GM13976 (cell line): ENCODE measurements around the gene MAPK8IP3.

Source experiments
- DNase-seq: peaks from one replicate; pipeline ENCODE4 v3.0.0; 2012; ENCODE audit warnings: low spot score
- in situ Hi-C: fragments of 300-500 bp; cut with MboI; formaldehyde crosslinking; loops from one replicate; pipeline ENCODE4 v1.12.0; 2022; ENCODE audit warnings: low sequenced_read_pairs, mixed read lengths, inconsistent platforms; ENCODE audit not compliant: unreplicated experiment
- TF ChIP-seq, protein P1 (sequence below): IDR thresholded peaks from 2 replicates; pipeline ENCODE4 v1.5.1; 2012; ENCODE audit warnings: borderline replicate concordance, mild to moderate bottlenecking; ENCODE audit not compliant: insufficient read depth; ENCODE audit errors: extremely low read depth, missing control alignments, control extremely low read depth

MAPK8IP3 gene

DNA sequence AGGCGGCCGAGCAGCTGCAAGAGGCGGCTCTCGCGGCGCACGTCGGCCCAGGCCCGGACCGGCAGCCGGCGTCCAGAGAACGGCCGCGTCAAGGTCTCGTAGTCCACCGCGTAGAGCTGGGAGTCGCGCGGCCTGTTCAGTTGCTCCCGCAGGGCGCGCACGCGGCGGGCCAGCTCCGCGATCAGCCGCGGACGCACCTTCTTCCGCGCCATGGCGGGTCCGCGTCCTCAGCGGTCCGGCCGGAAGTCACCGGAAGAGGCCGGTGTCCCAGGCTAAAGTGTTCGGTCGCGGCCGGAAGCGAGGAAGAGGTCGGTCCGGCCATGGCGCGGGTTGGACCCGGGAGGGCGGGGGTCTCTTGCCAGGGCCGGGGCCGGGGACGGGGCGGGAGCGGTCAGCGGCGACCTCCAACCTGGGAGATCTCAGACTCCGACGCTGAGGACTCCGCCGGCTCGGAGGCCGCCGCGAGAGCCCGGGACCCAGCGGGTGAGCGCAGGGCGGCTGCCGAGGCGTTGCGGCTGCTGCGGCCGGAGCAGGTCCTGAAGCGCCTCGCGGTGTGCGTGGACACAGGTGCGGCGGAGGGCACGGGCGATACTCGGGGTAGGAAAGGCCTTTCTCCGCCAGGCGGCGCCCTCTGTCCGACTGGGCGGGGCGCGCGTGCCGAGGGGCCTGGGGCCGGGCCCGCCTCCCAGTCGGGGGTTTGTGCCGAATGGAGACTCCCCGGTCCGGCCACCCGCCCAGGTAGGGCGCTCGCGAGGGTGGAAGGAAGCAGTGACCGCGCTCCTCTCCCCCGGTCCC lies 67.1 kb downstream of the MAPK8IP3 start, which contains the start of gene MRPS34:
Gene MRPS34, minus strand, starts transcription at position 227 of the 795 bp plus-strand sequence. Its CDS starts 15 bp downstream, at position 212.
- TF ChIP-seq, protein P1, sequence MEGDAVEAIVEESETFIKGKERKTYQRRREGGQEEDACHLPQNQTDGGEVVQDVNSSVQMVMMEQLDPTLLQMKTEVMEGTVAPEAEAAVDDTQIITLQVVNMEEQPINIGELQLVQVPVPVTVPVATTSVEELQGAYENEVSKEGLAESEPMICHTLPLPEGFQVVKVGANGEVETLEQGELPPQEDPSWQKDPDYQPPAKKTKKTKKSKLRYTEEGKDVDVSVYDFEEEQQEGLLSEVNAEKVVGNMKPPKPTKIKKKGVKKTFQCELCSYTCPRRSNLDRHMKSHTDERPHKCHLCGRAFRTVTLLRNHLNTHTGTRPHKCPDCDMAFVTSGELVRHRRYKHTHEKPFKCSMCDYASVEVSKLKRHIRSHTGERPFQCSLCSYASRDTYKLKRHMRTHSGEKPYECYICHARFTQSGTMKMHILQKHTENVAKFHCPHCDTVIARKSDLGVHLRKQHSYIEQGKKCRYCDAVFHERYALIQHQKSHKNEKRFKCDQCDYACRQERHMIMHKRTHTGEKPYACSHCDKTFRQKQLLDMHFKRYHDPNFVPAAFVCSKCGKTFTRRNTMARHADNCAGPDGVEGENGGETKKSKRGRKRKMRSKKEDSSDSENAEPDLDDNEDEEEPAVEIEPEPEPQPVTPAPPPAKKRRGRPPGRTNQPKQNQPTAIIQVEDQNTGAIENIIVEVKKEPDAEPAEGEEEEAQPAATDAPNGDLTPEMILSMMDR = peak; percentile 90
- peak; percentile 89 for DNase-seq
- in situ Hi-C loops = no loop called here

DNA sequence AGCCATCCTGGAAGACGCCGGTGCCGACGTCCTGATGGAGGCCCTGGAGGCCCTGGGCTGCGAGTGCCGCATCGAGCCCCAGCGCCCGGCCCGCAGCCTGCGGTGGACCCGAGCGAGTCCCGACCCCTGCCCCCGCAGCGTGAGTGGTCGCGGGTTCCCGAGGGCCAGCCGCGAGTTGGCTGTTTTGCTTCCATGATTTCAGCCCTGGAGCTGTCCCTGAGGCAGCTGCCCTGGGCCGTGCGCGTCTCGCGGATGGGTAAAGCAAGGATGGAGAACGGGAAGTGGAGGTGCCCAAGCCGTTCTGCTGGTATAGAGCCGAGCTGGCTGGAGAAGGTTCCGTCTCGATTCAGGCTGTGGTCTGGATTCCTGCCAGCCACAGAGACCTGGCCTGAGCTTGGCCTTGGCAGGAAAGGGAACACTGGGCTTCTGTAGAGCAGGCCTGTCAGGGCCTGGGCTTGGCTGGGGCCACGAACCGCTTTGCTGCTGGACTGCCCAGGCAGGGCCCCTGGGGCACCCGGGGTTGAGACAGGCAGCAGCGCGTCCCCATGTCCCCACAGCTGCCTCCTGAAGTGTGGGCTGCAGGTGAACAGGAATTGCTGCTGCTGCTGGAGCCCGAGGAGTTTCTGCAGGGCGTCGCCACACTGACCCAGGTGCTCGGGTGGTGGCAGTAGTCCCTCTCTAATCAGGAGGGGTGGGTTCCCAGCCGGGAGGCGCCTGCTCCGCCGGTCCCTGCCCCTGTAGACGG lies 67.9 kb downstream of the MAPK8IP3 start:
- no peak for DNase-seq
- TF ChIP-seq, protein P1 = no peak
- in situ Hi-C loops = no loop called here

DNA sequence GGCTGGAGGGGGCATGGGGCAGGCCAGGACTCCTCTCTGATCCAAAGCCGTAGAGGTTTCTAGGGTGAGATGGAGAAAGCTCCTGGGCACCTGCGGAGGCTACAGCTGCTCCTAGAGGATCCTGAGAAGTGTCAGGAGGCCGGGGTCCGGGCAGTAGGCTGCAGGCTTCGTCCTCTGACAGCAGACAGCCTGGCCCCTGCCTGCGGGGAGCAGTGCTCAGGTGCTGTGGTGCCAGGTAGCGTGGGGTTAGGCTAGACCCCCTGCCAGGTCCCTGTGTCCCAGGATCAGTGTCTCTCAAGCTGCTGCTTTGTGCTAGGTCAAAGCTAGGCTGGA lies 68.4 kb downstream of the MAPK8IP3 start:
- in situ Hi-C loops = no loop called here
- TF ChIP-seq, protein P1 = no peak
- DNase-seq = no peak

DNA sequence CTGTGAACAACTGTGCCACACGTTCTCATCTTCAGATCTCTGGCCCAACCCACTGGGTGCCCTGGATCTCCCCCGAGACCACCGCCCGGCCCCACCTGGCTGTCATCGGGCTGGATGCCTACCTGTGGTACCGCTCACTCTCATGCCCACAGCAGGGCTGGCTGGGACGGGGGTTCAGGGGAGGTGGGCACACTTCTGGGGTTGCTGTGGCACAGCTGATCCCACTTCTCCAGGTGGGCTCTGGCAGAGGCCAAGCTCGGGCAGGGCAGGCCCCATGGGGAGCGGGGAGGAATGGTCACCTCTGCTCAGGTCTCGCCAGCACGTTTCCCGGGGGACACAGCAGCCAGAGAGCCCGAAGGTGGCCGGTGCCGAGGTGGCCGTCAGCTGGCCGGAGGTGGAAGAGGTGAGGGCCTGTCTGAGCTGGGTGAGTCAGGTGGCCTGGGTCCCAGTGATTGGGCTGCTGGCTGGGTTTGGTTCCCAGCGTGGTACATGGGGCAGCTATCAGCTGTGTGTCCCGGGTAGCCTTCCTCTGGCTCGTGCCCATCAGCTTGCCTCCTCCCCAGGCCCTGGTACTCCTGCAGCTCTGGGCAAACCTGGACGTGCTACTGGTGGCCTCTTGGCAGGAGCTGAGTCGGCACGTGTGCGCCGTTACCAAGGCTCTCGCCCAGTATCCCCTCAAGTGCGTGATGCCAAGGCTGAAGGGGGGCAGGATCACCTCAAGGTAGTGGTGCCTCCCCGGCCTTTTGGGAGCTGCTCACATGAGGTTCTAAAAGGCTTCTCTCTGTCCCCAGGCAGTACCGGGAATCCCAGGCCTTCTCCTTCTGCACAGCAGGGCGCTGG lies 69.2 kb downstream of the MAPK8IP3 start:
- no peak for DNase-seq
- in situ Hi-C loops = no loop called here
- TF ChIP-seq, protein P1 = no peak

DNA sequence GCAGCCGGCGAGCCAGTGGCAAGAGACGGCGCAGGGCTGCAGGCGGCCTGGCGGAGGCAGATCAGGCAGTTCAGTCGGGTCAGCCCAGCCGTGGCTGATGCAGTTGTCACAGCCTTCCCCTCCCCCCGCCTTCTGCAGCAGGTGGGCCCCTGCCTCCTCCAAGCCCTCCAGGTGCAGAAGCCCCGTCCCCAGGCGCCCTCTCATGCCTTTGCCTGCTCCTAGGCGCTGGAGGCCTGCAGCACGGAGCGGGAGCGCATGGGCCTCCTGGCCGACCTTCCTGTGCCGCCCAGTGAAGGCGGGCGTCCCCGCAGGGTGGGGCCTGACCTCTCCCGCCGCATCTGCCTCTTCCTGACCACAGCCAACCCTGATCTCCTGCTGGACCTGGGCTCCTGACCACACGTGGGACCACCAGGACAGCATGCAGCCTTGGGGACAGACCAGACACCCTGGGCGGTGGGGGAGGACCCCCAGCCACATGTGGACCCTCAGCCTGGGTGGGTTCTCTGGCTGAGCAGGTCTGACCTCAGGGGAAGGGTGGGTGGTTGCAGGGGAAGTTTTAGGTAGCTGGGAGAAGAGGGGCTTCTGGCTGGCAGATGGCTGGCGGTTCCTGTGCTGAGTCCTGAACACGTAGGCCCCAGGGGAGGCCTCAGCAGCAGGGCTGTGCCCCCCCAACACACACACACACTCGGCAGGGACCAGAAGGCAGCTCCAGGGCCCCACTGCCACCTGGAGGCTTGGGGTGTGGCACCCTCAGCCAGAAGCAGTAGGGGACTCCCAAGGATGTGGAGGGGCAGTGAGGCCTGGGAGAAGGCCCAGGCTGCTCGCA lies 70.1 kb downstream of the MAPK8IP3 start:
- TF ChIP-seq, protein P1 = no peak
- no peak for DNase-seq
- in situ Hi-C loops = no loop called here

DNA sequence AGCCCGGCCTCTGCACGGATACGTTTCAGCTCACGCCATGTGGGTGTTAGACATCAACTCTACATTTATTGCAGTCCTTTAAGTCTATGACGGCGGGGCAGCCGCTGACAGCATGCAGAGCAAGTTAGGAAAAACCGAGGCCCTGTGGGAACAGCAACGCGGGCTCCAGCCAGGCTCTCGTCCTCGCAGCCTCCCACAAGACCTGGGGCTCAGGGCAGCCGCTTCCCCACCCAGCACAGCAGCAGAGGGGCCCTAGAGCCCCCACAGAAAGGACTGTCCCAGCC lies 70.6 kb downstream of the MAPK8IP3 start:
- TF ChIP-seq, protein P1 = no peak
- no peak for DNase-seq
- in situ Hi-C loops = no loop called here
